IgD-negative memory B cell (primary cell): ENCODE results near the gene SIM2. TPM values are rescaled to one million over a fixed set of nuclear protein-coding genes. Genes with fewer than 3 reads are reported as not detected.

ENCODE experiments used
- H3K27ac Mint-ChIP-seq, 3 donors: one replicate each; pipeline ENCODE4 v1.8.0; 2020 to 2022; ENCODE audit warnings: mild to moderate bottlenecking in 3 of 3, mixed read lengths in 3 of 3, moderate library complexity in 1 of 3
- H3K27me3 Mint-ChIP-seq: one replicate; pipeline ENCODE4 v1.8.0; 2021; ENCODE audit warnings: mixed read lengths
- H3K36me3 Mint-ChIP-seq: one replicate; pipeline ENCODE4 v1.8.0; 2020; ENCODE audit warnings: mild to moderate bottlenecking, mixed read lengths
- H3K4me1 Mint-ChIP-seq, 3 donors: one replicate each; pipeline ENCODE4 v1.8.0; 2020 to 2022; ENCODE audit warnings: mixed read lengths in 3 of 3, mild to moderate bottlenecking in 1 of 3
- H3K4me3 Mint-ChIP-seq, 4 donors: one replicate each; pipeline ENCODE4 v1.8.0; 2020 to 2022; ENCODE audit warnings: mild to moderate bottlenecking in 4 of 4, mixed read lengths in 4 of 4, moderate library complexity in 3 of 4
- H3K9me3 Mint-ChIP-seq, 3 donors: one replicate each; pipeline ENCODE4 v1.8.0; 2020 to 2021; ENCODE audit warnings: mixed read lengths in 3 of 3, mild to moderate bottlenecking in 1 of 3
- polyA plus RNA-seq: library from polyadenylated mRNA; unstranded; fragments of 300-500 nt; fragmentation: Illumina TruSeq; gene quantifications from one replicate; pipeline ENCODE4 v1.2.3, GENCODE V29; 2021

The SIM2 gene
- polyA plus RNA-seq, 1 donor from 2014 or later = not detected

GRCh38 chr21:36744190-36744559 is 45.3 kb downstream of the SIM2 start:
- Mint-ChIP-seq H3K36me3 (no peaks in the 10 kb centered on the region), H3K4me1 (peaks cover 5 to 14% (median 14%) of the 10 kb centered on the region in 3 donors), H3K9me3 (no peaks in the 10 kb centered on the region), H3K27ac (no peak overlapping the region), H3K4me3 (no peak overlapping the region), H3K27me3 (peaks cover 31% of the 10 kb centered on the region)

GRCh38 chr21:36744560-36745231 is 45.8 kb downstream of the SIM2 start:
- no peak overlapping the region for H3K4me3 Mint-ChIP-seq
- H3K4me1 Mint-ChIP-seq = peaks cover 5 to 14% (median 14%) of the 10 kb centered on the region in 3 donors
- H3K9me3 Mint-ChIP-seq = no peaks in the 10 kb centered on the region
- peaks cover 35% of the 10 kb centered on the region for H3K27me3 Mint-ChIP-seq
- no peaks in the 10 kb centered on the region for H3K36me3 Mint-ChIP-seq
- H3K27ac Mint-ChIP-seq = no peak overlapping the region

- H3K4me3 Mint-ChIP-seq = no peak overlapping the region
- no peak overlapping the region for H3K27ac Mint-ChIP-seq
- no peaks in the 10 kb centered on the region for H3K36me3 Mint-ChIP-seq
- H3K4me1 Mint-ChIP-seq = peaks cover 5 to 14% (median 14%) of the 10 kb centered on the region in 3 donors
- peaks cover 38% of the 10 kb centered on the region for H3K27me3 Mint-ChIP-seq
- no peaks in the 10 kb centered on the region for H3K9me3 Mint-ChIP-seq
These were observed 46.5 kb downstream of the SIM2 start for GRCh38 chr21:36745459-36745858.

- peaks cover 5 to 14% (median 14%) of the 10 kb centered on the region in 3 donors for H3K4me1 Mint-ChIP-seq
- H3K27ac Mint-ChIP-seq = no peak overlapping the region
These were observed 48.3 kb downstream of the SIM2 start for GRCh38 chr21:36747041-36747814.

GRCh38 chr21:36747815-36748383 is 49.0 kb downstream of the SIM2 start:
- peaks cover 36% of the 10 kb centered on the region for H3K27me3 Mint-ChIP-seq
- peaks cover 2% of the 10 kb centered on the region for H3K36me3 Mint-ChIP-seq
- H3K4me3 Mint-ChIP-seq = peak overlapping the region in 2 of 4 donors; percentile 13 to 80
- H3K9me3 Mint-ChIP-seq = no peaks in the 10 kb centered on the region
- H3K4me1 Mint-ChIP-seq = peaks cover 5 to 14% (median 14%) of the 10 kb centered on the region in 3 donors
- H3K27ac Mint-ChIP-seq = no peak overlapping the region

More at GRCh38 chr21:36747041-36747814, 48.3 kb downstream of the SIM2 start:
- peaks cover 2% of the 10 kb centered on the region for H3K36me3 Mint-ChIP-seq
- peaks cover 36% of the 10 kb centered on the region for H3K27me3 Mint-ChIP-seq
- no peaks in the 10 kb centered on the region for H3K9me3 Mint-ChIP-seq
- H3K4me3 Mint-ChIP-seq = peak overlapping the region in 2 of 4 donors; percentile 61 to 77

- H3K27me3 Mint-ChIP-seq = peaks cover 29% of the 10 kb centered on the region
- peaks cover 5 to 14% (median 14%) of the 10 kb centered on the region in 3 donors for H3K4me1 Mint-ChIP-seq
- H3K9me3 Mint-ChIP-seq = no peaks in the 10 kb centered on the region
- peak overlapping the region in 1 of 3 donors; percentile 19 for H3K27ac Mint-ChIP-seq
- no peak overlapping the region for H3K4me3 Mint-ChIP-seq
- peaks cover 16% of the 10 kb centered on the region for H3K36me3 Mint-ChIP-seq
These were observed 51.1 kb downstream of the SIM2 start for GRCh38 chr21:36749935-36750575.

GRCh38 chr21:36750576-36750959 is 51.7 kb downstream of the SIM2 start:
- H3K9me3 Mint-ChIP-seq = no peaks in the 10 kb centered on the region
- peaks cover 5 to 14% (median 14%) of the 10 kb centered on the region in 3 donors for H3K4me1 Mint-ChIP-seq
- peak overlapping the region in 1 of 3 donors; percentile 19 for H3K27ac Mint-ChIP-seq

GRCh38 chr21:36751383-36751782 is 52.5 kb downstream of the SIM2 start:
- Mint-ChIP-seq H3K4me3 (no peak overlapping the region), H3K27me3 (peaks cover 23% of the 10 kb centered on the region), H3K27ac (peak overlapping the region in 1 of 3 donors; percentile 57), H3K36me3 (peaks cover 19% of the 10 kb centered on the region), H3K9me3 (no peaks in the 10 kb centered on the region), H3K4me1 (peaks cover 5 to 13% (median 12%) of the 10 kb centered on the region in 3 donors)

More at GRCh38 chr21:36750576-36750959, 51.7 kb downstream of the SIM2 start:
- Mint-ChIP-seq H3K27me3 (peaks cover 25% of the 10 kb centered on the region), H3K4me3 (no peak overlapping the region), H3K36me3 (peaks cover 16% of the 10 kb centered on the region)

- peaks cover 19% of the 10 kb centered on the region for H3K36me3 Mint-ChIP-seq
These were observed 54.6 kb downstream of the SIM2 start for GRCh38 chr21:36753556-36753955.

GRCh38 chr21:36754241-36754898 is 55.5 kb downstream of the SIM2 start:
- Mint-ChIP-seq H3K9me3 (no peaks in the 10 kb centered on the region), H3K27ac (no peak overlapping the region), H3K4me1 (no peaks in the 10 kb centered on the region), H3K36me3 (peaks cover 19% of the 10 kb centered on the region), H3K4me3 (no peak overlapping the region), H3K27me3 (peaks cover 4% of the 10 kb centered on the region)

More at GRCh38 chr21:36753556-36753955, 54.6 kb downstream of the SIM2 start:
- peaks cover 12% of the 10 kb centered on the region for H3K27me3 Mint-ChIP-seq
- no peaks in the 10 kb centered on the region for H3K9me3 Mint-ChIP-seq
- no peak overlapping the region for H3K27ac Mint-ChIP-seq
- H3K4me1 Mint-ChIP-seq = peaks cover 1 to 3% (median 1%) of the 10 kb centered on the region in 3 donors
- no peak overlapping the region for H3K4me3 Mint-ChIP-seq

- H3K36me3 Mint-ChIP-seq = peaks cover 20% of the 10 kb centered on the region
These were observed 57.6 kb downstream of the SIM2 start for GRCh38 chr21:36756527-36756926.

GRCh38 chr21:36757196-36757595 is 58.3 kb downstream of the SIM2 start:
- H3K27me3 Mint-ChIP-seq = no peaks in the 10 kb centered on the region
- no peaks in the 10 kb centered on the region for H3K4me1 Mint-ChIP-seq
- H3K27ac Mint-ChIP-seq = no peak overlapping the region
- peaks cover 21% of the 10 kb centered on the region for H3K36me3 Mint-ChIP-seq
- no peak overlapping the region for H3K4me3 Mint-ChIP-seq
- H3K9me3 Mint-ChIP-seq = no peaks in the 10 kb centered on the region

More at GRCh38 chr21:36756527-36756926, 57.6 kb downstream of the SIM2 start:
- Mint-ChIP-seq H3K27me3 (no peaks in the 10 kb centered on the region), H3K27ac (no peak overlapping the region), H3K4me1 (no peaks in the 10 kb centered on the region), H3K9me3 (no peaks in the 10 kb centered on the region), H3K4me3 (no peak overlapping the region)

- H3K4me1 Mint-ChIP-seq = no peaks in the 10 kb centered on the region
- H3K4me3 Mint-ChIP-seq = no peak overlapping the region
- peaks cover 13% of the 10 kb centered on the region for H3K36me3 Mint-ChIP-seq
- H3K9me3 Mint-ChIP-seq = no peaks in the 10 kb centered on the region
- no peaks in the 10 kb centered on the region for H3K27me3 Mint-ChIP-seq
- H3K27ac Mint-ChIP-seq = no peak overlapping the region
These were observed 60.6 kb downstream of the SIM2 start for GRCh38 chr21:36759348-36760083.

GRCh38 chr21:36761685-36762084 is 62.8 kb downstream of the SIM2 start:
- Mint-ChIP-seq H3K27me3 (no peaks in the 10 kb centered on the region), H3K36me3 (peaks cover 17% of the 10 kb centered on the region), H3K9me3 (no peaks in the 10 kb centered on the region), H3K4me3 (no peak overlapping the region), H3K4me1 (no peaks in the 10 kb centered on the region), H3K27ac (no peak overlapping the region)
